GM21515 (cell line): ENCODE data around the gene CCL5.

Experiments used
- ATAC-seq: cut with Tn5 transposase; IDR thresholded peaks from one replicate; pipeline ENCODE4 v1.9.1; 2021; ENCODE audit not compliant: unreplicated experiment

The CCL5 gene

DNA sequence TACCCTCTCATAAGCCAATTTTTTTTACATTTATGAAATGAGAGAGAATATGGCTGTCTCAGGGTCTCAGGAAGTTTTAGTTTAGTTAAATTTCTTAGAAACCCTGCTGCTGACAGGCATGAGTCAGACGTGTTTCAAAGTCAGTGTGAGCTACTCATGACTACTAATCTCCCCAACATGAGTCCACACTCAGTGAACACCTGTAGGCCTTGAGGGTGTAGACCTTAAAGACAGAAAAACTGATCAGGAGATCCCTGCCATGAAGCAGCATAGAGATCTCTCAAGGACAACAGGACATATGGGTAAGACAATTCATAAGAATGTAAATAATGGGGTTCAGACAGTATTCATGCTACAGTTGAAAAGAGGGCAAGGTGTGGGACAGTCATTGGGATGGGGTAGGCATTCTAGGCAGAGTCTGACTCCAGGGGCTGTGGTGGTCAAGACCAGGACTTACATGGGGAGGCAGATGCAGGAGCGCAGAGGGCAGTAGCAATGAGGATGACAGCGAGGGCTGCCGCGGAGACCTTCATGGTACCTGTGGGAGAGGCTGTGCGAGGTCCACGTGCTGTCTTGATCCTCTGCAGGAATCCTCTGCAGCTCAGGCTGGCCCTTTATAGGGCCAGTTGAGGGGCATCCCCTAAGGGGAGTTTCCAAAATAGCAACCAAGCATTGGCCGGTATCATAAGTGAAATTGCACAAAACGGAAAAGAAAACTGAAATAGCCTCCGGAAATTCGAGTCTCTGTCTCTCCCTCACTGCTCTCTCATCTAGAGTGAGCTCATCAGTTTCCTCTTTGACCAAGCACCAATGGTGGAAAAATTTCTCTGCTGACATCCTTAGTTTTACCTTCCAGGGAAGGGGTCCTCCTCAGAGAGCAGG is at the start of gene CCL5:
Gene CCL5, minus strand, starts transcription at position 588 of the 882 bp plus-strand sequence.
- peak; percentile 88 for ATAC-seq

- no peak for ATAC-seq
Observed at GRCh38 chr17:35927714-35928113, 47.6 kb upstream of the CCL5 start.

GRCh38 chr17:35923609-35924114 is 43.5 kb upstream of the CCL5 start:
- no peak for ATAC-seq

DNA sequence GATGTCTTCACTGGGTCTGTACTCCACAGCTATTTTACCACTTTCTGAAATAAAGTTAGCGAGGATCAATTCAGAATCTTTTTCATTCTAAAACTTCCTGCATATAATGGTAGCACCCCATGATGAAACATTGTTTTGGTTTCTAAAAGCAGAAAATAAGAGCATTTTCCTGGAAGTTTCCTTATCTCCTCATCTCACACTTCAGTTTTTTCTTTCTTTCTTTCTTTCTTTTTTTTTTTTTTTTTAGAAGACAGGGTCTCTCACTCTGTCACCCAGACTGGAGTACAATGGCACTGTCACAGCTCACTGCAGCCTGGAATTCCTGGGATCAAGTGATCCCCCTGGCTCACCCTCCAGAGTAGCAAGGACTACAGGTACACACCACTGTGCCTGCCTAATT is 40.1 kb upstream of the CCL5 start:
- ATAC-seq = no peak

- ATAC-seq = no peak
Observed at GRCh38 chr17:35918665-35919064, 38.5 kb upstream of the CCL5 start.

DNA sequence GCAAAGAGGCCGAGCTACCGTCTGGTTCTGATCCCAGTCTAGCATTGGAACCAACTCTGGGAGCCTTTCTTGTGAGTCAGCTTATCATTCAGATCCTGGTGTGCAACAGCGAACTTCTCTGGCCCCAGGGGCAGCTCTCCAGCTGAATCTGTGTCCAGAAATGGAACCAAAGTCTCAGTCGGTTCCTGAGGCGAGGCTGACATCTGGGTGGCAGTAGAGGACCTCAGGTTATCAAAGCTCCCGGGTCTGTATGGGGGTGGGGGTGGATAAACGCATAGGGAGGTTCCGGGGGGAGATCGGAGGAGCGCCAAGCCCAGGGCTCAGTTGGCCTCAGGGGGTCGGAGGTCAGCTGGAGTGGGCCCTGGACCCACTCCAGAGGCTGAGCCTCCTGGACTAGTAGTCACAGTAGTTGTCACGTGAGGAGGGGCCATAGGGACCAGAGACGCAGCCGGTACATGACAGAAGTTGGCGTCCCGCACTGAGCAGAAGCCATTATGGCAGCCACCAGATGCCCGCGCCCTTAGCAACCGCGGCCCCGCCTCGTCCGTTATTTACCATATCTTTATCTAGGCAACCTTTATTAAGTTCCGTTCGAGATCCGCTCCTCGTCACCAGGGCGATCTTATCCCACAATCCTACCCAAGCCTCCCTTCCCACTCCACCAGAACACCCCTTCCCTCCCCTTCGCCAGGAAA is 37.5 kb upstream of the CCL5 start:
- ATAC-seq = no peak

GRCh38 chr17:35915153-35915964 is 35.2 kb upstream of the CCL5 start:
- ATAC-seq = no peak

- no peak for ATAC-seq
Observed at GRCh38 chr17:35914354-35914753, 34.2 kb upstream of the CCL5 start.

GRCh38 chr17:35913609-35914008 is 33.4 kb upstream of the CCL5 start:
- no peak for ATAC-seq

DNA sequence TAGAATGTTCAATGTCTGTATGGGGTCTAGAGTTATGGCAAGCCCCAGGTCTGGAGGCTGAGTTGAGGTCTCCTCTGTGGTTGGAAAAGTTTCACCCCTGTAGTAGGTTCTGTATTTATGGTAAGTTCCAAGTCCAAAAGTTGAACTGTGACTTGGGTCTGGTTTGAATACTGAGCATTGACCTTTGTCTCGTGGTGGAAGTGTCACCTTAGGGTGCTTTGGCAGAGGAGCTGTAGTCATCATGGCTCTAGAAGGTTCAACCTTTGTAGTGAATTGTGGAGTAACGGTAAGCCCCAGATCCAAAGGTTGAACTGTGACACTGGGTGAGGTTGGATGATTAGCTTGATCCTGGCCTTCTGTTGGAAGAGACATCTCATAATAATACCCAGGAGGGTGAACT is 32.8 kb upstream of the CCL5 start:
- ATAC-seq = no peak

DNA sequence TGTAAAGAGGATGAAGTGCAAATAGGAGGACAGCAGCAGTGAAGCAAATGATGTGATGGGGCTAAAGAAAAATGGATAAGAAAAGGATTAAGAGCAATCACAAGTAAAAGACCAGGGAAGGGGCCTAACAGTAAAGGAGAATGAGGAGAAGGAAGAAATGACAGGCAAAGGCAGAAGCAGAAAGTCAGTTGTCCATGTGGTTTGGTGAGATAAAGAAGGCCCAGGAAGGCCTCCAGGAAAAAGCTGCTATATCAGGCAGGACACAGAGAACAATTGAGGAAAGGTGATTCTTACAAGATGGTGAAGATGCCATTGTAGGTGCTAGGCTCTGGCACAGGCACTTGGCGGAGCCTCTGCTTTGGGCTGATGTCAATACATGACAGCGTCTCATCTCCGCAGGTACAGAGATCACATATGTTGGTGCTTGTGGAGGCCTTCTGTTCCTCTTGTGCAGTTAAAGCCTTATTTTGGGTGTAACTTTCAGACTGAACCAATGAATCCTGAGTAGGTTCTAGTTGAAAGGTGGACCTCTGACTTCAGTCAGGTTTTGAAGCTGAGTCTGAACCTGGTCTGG is 32.3 kb upstream of the CCL5 start:
- ATAC-seq = no peak

DNA sequence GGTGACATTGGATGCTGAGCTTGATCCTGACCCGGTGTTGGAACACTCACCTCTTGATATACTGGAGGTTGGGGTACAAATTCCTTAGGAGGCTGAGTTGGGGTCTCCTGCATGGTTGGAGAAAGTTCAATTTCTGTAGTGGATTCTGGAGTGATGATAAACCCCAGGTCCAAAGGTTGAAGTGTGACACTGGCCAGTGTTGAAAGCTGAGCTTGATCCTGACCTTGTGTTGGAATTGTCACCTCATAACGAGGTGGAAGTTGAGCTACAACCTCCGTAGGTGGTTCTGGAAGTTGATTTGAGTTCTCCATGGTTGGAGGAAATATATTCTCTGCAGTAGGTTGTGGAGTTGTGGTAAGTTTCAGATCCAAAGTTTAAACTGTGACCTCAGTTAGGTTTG is 29.2 kb upstream of the CCL5 start:
- no peak for ATAC-seq

GRCh38 chr17:35907691-35908090 is 27.5 kb upstream of the CCL5 start:
- no peak for ATAC-seq

DNA sequence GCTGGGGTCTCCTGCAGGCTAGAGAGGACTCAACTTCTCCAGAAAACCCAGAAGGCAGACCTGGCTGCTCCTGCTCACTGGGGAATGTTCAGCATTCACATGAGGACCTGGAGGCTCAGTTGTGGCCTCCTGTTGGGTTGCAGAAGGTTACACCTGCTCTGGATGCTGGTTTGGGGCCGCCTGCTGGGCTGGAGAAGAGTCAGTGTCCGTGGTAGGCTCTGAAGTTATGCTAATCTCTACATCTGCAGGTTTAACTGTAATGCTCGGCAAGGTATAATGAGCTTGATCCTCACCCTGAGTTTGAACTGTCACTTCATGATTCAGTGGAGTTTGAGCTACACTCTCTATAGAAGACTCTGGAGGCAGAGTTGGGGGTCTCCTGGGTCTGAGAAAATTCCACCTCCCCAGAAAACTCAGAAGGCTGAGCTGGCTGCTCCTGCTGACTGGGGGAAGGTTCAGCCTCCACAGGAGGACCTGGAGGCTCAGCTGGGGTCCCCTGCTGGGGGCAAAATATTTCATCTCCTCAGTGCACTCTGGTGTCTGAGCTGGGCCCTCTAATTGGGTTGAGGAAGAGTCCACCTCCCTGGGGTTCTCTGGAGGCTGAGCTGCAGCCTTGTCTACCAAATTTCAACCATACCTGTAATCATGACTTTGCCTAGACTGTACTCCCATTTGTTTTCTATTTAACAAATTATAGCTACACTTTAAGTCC is 26.9 kb upstream of the CCL5 start:
- ATAC-seq = no peak

- no peak for ATAC-seq
Observed at GRCh38 chr17:35906191-35906925, 26.2 kb upstream of the CCL5 start.

DNA sequence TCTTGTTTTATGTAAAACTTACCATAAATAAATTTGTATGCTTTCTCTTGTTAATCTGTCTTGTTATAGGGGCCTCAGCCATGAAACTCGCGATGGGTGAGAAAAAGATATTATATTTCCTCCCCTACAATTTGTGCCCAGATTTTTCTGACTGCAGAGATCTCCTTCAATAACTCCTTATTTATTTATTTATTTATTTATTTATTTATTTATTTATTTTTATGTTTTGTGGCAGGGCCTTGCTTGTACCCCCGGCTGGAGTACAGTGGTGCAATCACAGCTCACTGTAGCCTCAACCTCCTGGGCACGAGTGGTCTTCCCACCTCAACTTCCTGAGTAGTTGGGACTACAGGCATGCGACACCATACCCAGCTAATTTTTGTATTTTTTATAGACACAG is 23.3 kb upstream of the CCL5 start:
- no peak for ATAC-seq

DNA sequence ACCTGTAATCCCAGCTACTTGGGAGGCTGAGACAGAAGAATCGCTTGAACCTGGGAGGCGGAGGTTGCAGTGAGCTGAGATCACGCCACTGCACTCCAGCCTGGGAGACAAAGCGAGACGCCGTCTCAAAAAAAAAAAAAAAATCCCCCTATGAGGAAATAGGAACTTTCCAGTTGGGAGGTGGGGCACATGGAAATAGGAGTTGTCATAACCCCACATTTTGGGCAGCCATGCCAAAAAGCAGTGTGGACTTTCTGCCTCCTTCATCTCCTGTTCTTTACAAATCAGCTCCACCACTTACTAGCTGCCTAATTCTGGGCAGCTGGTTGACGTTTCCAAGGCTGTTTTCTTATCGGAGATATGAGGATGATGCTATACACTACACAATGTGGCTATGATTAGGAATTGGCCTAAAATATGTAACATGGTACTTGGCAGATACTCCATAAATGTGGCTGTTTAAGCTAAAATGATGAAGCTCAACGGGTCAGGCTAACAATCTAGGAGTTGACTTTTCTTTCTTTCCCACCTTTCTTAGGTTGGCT is 21.5 kb upstream of the CCL5 start:
- ATAC-seq = no peak

GRCh38 chr17:35900708-35901480 is 20.7 kb upstream of the CCL5 start:
- ATAC-seq = no peak

- no peak for ATAC-seq
Observed at GRCh38 chr17:35900280-35900679, 20.1 kb upstream of the CCL5 start.
